22Rv1 (cell line): Measurements from ENCODE around the gene ATRNL1.

ENCODE experiments used
- ZFX ChIP-seq: fragments of 450-650 bp; IDR thresholded peaks from 2 replicates; pipeline ENCODE4 v1.6.1; 2017; ENCODE audit warnings: antibody characterized with exemption, borderline replicate concordance
- TF ChIP-seq, protein P1 (sequence below): fragments of 450-650 bp; IDR thresholded peaks from 2 replicates; pipeline ENCODE4 v1.5.1; 2017; ENCODE audit warnings: mild to moderate bottlenecking

DNA sequence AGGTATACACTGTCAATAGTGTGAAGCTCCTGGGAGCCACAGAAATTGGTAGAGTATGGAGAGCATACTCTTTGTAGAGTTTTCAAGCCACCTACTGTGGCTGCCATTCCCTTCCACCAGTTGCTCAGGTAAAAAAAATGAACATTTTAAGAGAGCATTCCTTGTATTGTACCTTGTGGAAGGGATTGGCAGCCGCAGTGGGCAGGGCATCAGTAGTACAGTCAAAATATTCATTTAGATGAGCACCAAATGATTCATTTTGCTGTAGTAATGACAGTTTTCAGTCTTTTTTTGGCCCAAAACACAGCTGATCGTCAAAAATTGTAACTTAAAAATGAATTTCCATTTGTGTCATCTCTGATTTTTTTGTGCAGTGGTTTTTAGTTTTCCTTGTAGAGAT lies 304.9 kb downstream of the ATRNL1 start:
- TF ChIP-seq, protein P1, sequence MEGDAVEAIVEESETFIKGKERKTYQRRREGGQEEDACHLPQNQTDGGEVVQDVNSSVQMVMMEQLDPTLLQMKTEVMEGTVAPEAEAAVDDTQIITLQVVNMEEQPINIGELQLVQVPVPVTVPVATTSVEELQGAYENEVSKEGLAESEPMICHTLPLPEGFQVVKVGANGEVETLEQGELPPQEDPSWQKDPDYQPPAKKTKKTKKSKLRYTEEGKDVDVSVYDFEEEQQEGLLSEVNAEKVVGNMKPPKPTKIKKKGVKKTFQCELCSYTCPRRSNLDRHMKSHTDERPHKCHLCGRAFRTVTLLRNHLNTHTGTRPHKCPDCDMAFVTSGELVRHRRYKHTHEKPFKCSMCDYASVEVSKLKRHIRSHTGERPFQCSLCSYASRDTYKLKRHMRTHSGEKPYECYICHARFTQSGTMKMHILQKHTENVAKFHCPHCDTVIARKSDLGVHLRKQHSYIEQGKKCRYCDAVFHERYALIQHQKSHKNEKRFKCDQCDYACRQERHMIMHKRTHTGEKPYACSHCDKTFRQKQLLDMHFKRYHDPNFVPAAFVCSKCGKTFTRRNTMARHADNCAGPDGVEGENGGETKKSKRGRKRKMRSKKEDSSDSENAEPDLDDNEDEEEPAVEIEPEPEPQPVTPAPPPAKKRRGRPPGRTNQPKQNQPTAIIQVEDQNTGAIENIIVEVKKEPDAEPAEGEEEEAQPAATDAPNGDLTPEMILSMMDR = no peak
- TF ChIP-seq ZFX = no peak
